ENCODE measurements around the gene OTC. TPM values are rescaled to one million over a fixed set of nuclear protein-coding genes. Genes with fewer than 3 reads are reported as not detected.

Gene OTC
- total RNA-seq, 1 experiment from 2014 or later, result not detected

- Histone ChIP-seq H3K27ac (ENCODE audit: low read depth, low read length) (no peak overlapping the region), H3K79me2 (ENCODE audit: insufficient read depth, low read length) (no peaks in the 10 kb centered on the region), H3K4me3 (replicated peaks in 1 of 2; ENCODE audit: low read depth in 1 of 2, low read length in 2 of 2) (no peak overlapping the region), H2AFZ (ENCODE audit: low read depth, low read length, poor library complexity, severe bottlenecking) (no peak overlapping the region), H4K20me1 (ENCODE audit: insufficient read depth) (no peaks in the 10 kb centered on the region), H3K4me2 (ENCODE audit: low read length) (no peak overlapping the region), H3K36me3 (ENCODE audit: control insufficient read depth in 1 of 2, insufficient read depth in 2 of 2, low read length in 2 of 2) (no peaks in the 10 kb centered on the region), H3K4me1 (ENCODE audit: control insufficient read depth in 1 of 2, insufficient read depth in 2 of 2, low read length in 2 of 2) (no peaks in the 10 kb centered on the region), H3K27me3 (ENCODE audit: insufficient read depth, low read length) (no peaks in the 10 kb centered on the region), H3K9me3 (ENCODE audit: control insufficient read depth in 1 of 2, insufficient read depth in 1 of 2, low read depth in 1 of 2, low read length in 2 of 2) (no peaks in the 10 kb centered on the region), H3K9ac (ENCODE audit: low read length) (no peak overlapping the region), H3K9me2 (ENCODE audit: insufficient read depth) (no peaks in the 10 kb centered on the region)
- intact Hi-C loops (cut with micrococcal nuclease), result no loop called here
- DNase-seq (ENCODE audit: low read depth, low spot score) (no peak), ATAC-seq (no peak)
- no peak for TF ChIP-seq EZH2phosphoT487 (IDR thresholded peaks at IDR 0.05; ENCODE audit: borderline replicate concordance)
- TF ChIP-seq ATF3 (IDR thresholded peaks at IDR 0.05), result no peak
- no peak for TF ChIP-seq YY1 (IDR thresholded peaks at IDR 0.05; ENCODE audit: extremely low read depth, insufficient replicate concordance, low read depth, low read length)
- TF ChIP-seq SIN3A (IDR thresholded peaks at IDR 0.05; ENCODE audit: low read depth), result no peak
- TF ChIP-seq RAD21 (IDR thresholded peaks at IDR 0.05; ENCODE audit: low read depth), result 0 out of 2 replicates have a peak, but pooled peaks have one; percentile 20
- TF ChIP-seq CTCF (IDR thresholded peaks at IDR 0.05 in 2 of 3, conservative IDR thresholded peaks at IDR 0.05 in 1 of 3; ENCODE audit: borderline replicate concordance in 1 of 3, insufficient read depth in 1 of 3, low read depth in 2 of 3, low read length in 2 of 3), result peak in 1 of 3 experiments; percentile 17; a peak in 1 of 6 replicates
- RAD21 ChIA-PET (ENCODE audit: low non-redundant PET in 1 of 2, low total read pairs in 2 of 2, uncharacterized antibody in 2 of 2, unreplicated experiment in 2 of 2), result interaction anchor here in 1 of 2 experiments (0.8 kb wide), 1 partner anchor 318 kb away, joined by 3 read pairs; no protein-coding TSS in a partner anchor
- BruUV-seq (replicated peaks), result no TSS peak
- POLR2A ChIA-PET, result no interaction called here
- CTCF ChIA-PET, result interaction anchor here (1.2 to 1.4 kb wide), 2 partner anchors 322 to 330 kb away, joined by 3 read pairs; no protein-coding TSS in a partner anchor
Observed at GRCh38 chrX:38335382-38335781, 17.0 kb upstream of the OTC start.

Data from HCT116 (cell line).